ENCODE results near the gene SF3B3. TPM values are rescaled to one million over a fixed set of nuclear protein-coding genes. Genes with fewer than 3 reads are reported as not detected.

Gene SF3B3
- total and polyA plus RNA-seq, 10 donors: 70.3 to 256 (median 103) TPM

DNA sequence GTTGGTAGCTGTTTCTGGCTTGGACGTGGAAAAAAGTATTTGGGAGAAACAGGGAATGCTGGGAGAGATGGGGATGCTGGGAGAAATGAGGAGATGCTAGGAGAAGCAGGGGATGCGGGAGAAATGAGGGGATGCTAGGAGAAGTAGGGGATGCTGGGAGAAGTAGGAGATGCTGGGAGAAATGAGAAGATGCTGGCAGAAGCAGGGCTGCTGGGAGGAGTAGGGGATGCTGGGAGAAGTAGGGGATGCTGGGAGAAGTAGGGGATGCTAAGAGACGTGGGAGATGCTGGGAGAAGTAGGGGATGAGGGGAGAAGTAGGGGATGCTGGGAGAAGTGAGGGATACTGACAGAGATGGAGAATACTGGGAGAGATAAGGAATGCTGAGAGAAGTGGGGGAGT, 77.1 kb downstream of the SF3B3 start:
- no peaks in the 10 kb centered on the region for H3K9me3 ChIP-seq
- no peak for DNase-seq
- H3K27ac ChIP-seq: peak overlapping the region in 4 of 8 donors; percentile 5 to 83 (median 54)
- H3K4me1 ChIP-seq: peaks cover 0 to 73% (median 18%) of the 10 kb centered on the region in 6 donors
- H3K36me3 ChIP-seq: peaks cover 0 to 7% (median 0%) of the 10 kb centered on the region in 6 donors
- TF ChIP-seq, protein P1, sequence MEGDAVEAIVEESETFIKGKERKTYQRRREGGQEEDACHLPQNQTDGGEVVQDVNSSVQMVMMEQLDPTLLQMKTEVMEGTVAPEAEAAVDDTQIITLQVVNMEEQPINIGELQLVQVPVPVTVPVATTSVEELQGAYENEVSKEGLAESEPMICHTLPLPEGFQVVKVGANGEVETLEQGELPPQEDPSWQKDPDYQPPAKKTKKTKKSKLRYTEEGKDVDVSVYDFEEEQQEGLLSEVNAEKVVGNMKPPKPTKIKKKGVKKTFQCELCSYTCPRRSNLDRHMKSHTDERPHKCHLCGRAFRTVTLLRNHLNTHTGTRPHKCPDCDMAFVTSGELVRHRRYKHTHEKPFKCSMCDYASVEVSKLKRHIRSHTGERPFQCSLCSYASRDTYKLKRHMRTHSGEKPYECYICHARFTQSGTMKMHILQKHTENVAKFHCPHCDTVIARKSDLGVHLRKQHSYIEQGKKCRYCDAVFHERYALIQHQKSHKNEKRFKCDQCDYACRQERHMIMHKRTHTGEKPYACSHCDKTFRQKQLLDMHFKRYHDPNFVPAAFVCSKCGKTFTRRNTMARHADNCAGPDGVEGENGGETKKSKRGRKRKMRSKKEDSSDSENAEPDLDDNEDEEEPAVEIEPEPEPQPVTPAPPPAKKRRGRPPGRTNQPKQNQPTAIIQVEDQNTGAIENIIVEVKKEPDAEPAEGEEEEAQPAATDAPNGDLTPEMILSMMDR (IDR thresholded peaks at IDR 0.05 in 8 of 11, conservative IDR thresholded peaks at IDR 0.05 in 3 of 11): no peak
- TF ChIP-seq POLR2A (IDR thresholded peaks at IDR 0.05) (no peak), POLR2AphosphoS5 (IDR thresholded peaks at IDR 0.05) (no peak)
- no peaks in the 10 kb centered on the region for H3K27me3 ChIP-seq (replicated peaks in 1 of 7)
- 70 to 87% (median 74%) methylated on average over 3 of the region's 3 CpGs for WGBS, 5 donors
- intact Hi-C loops (cut with DNase I; ENCODE audit: low total_unique reads): no loop called here
- H3K4me3 ChIP-seq: no peak overlapping the region

DNA sequence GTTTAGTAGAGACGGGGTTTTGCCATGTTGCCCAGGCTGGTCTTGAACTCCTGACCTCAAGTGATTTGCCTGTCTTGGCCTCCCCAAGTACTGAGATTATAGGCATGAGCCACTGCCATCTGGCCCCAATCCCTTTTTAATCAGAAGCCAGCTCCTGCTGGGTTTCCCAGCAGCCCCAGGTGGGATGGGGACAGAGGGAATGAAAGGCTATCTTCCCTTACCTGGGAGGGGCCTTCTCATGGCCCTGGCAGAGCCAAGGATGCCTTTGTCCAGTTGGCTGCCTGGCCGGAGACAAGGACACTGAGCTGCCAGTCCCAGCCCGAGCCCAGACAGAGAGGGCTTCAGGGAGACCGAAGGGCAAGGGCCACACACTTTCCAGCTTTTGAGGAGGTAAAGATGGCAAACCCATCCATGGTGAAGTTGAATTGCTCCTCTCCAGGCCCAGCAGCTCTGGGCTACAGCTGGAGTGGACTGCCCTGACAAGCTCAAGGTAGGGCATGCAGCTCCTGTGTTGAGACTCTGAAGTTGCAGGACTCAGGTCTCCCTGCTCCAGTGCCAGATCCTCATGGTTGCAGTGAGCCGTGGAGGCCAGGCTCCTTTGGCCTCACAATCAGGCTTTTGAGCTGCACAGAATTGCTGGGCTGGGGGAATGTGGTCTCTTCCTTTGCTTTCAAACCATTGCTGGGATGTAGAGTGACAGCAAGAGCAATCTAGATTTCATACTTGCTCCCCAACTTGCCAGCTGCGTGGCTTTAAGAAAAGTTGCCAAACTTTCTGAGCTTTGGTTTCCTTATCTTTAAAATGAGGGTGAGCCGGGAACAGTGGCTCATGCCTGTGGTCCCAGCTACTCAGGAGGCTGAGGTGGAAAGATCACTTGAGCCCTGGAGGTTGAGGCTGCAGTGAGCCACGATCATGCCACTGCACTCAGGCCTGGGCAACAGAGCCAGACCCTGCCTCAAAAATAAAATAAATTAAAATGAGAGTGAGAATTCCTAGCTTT, 78.3 kb downstream of the SF3B3 start:
- no peak for TF ChIP-seq POLR2A (IDR thresholded peaks at IDR 0.05)
- peak in 2 of 3 donors; percentile 18 to 29 for TF ChIP-seq POLR2AphosphoS5 (IDR thresholded peaks at IDR 0.05)
- no peaks in the 10 kb centered on the region for H3K9me3 ChIP-seq
- peak overlapping the region in 6 of 8 donors; percentile 4 to 83 (median 37) for H3K27ac ChIP-seq
- no peaks in the 10 kb centered on the region for H3K27me3 ChIP-seq (replicated peaks in 1 of 7)
- H3K4me3 ChIP-seq: no peak overlapping the region
- H3K36me3 ChIP-seq: peaks cover 0 to 7% (median 0%) of the 10 kb centered on the region in 6 donors
- H3K4me1 ChIP-seq: peaks cover 0 to 63% (median 19%) of the 10 kb centered on the region in 6 donors
- 48 to 80% (median 73%) methylated on average over 7 to 8 of the region's 8 CpGs for WGBS, 5 donors
- intact Hi-C loops (cut with DNase I; ENCODE audit: low total_unique reads): no loop called here
- peak; percentile 54 for DNase-seq

DNA sequence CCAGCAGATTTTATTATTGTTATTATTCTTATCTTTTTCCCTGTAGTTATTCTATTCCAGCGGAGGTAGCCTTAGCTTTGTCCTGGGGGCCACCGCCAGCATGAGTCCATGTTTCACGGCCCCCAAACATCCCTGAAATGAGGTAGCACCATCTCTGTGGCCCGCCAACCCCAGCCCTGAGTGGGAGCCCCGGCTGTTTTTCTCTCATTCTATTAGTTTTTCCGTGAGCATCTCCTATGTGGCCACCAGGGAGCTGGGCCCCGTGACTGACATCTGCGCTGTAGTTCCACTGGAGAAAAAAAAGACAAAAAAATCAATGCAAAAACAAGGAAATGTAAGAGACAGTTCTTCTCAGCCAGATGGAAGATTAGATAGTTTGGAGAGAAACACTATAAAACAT, 79.2 kb downstream of the SF3B3 start:
- H3K9me3 ChIP-seq: no peaks in the 10 kb centered on the region
- peaks cover 0 to 7% (median 0%) of the 10 kb centered on the region in 6 donors for H3K36me3 ChIP-seq
- TF ChIP-seq POLR2AphosphoS5 (IDR thresholded peaks at IDR 0.05) (no peak), POLR2A (IDR thresholded peaks at IDR 0.05) (no peak)
- TF ChIP-seq, protein P1 (IDR thresholded peaks at IDR 0.05 in 8 of 11, conservative IDR thresholded peaks at IDR 0.05 in 3 of 11): no peak
- H3K27me3 ChIP-seq (replicated peaks in 1 of 7): no peaks in the 10 kb centered on the region
- intact Hi-C loops (cut with DNase I; ENCODE audit: low total_unique reads): no loop called here
- peaks cover 0 to 58% (median 20%) of the 10 kb centered on the region in 6 donors for H3K4me1 ChIP-seq
- no peak overlapping the region for H3K27ac ChIP-seq
- H3K4me3 ChIP-seq: no peak overlapping the region
- 72 to 89% (median 83%) methylated on average over 8 of the region's 8 CpGs for WGBS, 5 donors
- DNase-seq: peak; percentile 41

DNA sequence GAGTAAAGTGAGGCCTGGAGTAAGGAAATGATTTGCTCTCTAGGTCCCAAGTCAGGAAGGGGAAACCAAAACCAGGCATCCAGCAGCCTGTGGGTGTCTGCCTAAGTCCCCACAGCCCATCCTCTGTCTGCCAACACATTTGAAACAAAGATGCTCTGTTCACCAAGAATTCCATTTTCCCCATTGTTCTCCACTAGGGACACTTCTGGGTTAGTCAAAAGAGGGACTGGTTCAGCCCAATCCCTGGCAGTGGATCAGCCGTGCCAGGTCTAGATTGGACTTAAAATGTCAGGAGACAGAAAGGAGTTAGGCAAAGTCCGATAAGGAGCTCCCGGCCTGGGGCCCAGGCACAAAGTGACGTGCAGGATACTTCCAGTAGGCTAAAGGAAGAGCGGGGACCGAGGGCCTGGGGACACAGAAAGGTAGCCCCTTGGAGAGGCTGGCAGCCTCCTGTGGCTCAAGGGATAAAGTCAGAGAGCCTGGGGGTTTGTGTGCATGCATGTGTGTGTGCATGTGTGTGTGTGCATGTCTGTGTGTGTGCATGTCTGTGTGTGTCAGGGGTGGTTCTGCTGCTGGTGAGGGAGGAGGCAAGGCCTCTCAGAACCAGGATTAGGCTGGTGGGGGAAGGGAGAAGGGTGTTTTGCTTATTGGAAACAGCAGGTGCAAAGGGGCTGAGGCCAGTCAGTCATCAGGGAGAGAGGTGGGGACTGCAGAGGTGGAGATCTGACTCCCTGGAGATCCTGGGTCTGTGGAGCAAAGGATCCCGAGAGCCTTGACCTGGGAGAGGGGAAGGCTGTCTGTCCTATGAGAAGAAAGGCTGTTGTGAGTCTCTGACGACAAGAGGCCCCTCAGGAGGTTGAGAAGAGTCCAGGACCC, 81.0 kb downstream of the SF3B3 start:
- WGBS, 5 donors: 76 to 83% (median 81%) methylated on average over 8 of the region's 8 CpGs
- peaks cover 0 to 7% (median 0%) of the 10 kb centered on the region in 6 donors for H3K36me3 ChIP-seq
- no peaks in the 10 kb centered on the region for H3K9me3 ChIP-seq
- H3K4me3 ChIP-seq: no peak overlapping the region
- TF ChIP-seq, protein P1 (IDR thresholded peaks at IDR 0.05 in 8 of 11, conservative IDR thresholded peaks at IDR 0.05 in 3 of 11): no peak
- TF ChIP-seq POLR2AphosphoS5 (IDR thresholded peaks at IDR 0.05) (no peak), POLR2A (IDR thresholded peaks at IDR 0.05) (no peak)
- peaks cover 0 to 56% (median 14%) of the 10 kb centered on the region in 6 donors for H3K4me1 ChIP-seq
- no peaks in the 10 kb centered on the region for H3K27me3 ChIP-seq (replicated peaks in 1 of 7)
- intact Hi-C loops (cut with DNase I; ENCODE audit: low total_unique reads): no loop called here
- peak overlapping the region in 1 of 8 donors; percentile 30 for H3K27ac ChIP-seq
- peak; percentile 59 for DNase-seq

Data from spleen (tissue), 11 donors.